HFF-Myc (cell line): Measurements from ENCODE around the gene ZNF32.

Experiments used
- DNase-seq: peaks from one replicate; pipeline ENCODE4 v3.0.0-alpha.2; 2011; ENCODE audit warnings: low read depth; ENCODE audit errors: extremely low read depth
- H3K4me3 ChIP-seq: replicated peaks from 2 replicates; pipeline ENCODE4 v1.5.1; 2011; ENCODE audit warnings: low read depth, mild to moderate bottlenecking, control low read depth, low read length
- TF ChIP-seq, protein P1 (sequence below): IDR thresholded peaks from 2 replicates; pipeline ENCODE4 v1.5.1; 2012; ENCODE audit warnings: mild to moderate bottlenecking, low read depth, low read length, control low read depth; ENCODE audit errors: missing control alignments

ZNF32 gene

DNA sequence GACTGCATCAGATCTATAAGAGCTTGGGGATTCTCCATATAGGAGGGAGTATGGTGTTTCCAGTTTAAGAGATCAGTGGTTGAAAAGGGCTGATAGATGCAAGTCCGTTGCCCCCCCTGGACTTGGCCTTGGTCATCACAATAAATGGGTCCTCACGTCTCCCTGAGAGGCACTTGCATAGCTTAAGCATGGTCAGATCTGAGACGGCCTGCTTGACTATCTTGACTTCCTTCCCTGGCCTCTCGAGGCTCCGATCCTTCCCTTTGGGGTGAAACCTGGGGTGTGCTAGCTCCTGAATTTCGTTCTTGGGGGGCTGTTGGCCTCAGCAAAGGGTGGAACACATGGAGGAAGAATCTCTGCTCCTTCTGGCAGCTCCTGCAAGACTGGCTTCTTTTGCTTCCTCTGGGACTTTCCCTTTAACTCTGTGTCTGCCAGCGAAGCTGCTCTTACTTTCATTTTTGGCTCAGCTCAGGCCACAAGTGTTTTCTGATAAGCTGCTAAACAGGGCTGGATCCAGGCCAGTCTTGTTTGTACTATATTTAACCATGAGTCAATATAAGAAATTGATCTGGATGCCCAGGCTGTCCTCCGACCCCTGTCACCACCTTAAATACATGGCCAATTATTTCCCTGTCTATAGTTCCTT lies 53.6 kb downstream of the ZNF32 start:
- DNase-seq: no peak
- TF ChIP-seq, protein P1, sequence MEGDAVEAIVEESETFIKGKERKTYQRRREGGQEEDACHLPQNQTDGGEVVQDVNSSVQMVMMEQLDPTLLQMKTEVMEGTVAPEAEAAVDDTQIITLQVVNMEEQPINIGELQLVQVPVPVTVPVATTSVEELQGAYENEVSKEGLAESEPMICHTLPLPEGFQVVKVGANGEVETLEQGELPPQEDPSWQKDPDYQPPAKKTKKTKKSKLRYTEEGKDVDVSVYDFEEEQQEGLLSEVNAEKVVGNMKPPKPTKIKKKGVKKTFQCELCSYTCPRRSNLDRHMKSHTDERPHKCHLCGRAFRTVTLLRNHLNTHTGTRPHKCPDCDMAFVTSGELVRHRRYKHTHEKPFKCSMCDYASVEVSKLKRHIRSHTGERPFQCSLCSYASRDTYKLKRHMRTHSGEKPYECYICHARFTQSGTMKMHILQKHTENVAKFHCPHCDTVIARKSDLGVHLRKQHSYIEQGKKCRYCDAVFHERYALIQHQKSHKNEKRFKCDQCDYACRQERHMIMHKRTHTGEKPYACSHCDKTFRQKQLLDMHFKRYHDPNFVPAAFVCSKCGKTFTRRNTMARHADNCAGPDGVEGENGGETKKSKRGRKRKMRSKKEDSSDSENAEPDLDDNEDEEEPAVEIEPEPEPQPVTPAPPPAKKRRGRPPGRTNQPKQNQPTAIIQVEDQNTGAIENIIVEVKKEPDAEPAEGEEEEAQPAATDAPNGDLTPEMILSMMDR: no peak
- no peak overlapping the region for H3K4me3 ChIP-seq
